LNCAP (cell line): Measurements from ENCODE around the gene SIRPG.

Experiments used
- TF ChIP-seq, protein P1 (sequence below): fragments of 450-650 bp; IDR thresholded peaks from 2 replicates; pipeline ENCODE4 v1.5.1; 2017; ENCODE audit warnings: mild to moderate bottlenecking

Gene SIRPG

DNA sequence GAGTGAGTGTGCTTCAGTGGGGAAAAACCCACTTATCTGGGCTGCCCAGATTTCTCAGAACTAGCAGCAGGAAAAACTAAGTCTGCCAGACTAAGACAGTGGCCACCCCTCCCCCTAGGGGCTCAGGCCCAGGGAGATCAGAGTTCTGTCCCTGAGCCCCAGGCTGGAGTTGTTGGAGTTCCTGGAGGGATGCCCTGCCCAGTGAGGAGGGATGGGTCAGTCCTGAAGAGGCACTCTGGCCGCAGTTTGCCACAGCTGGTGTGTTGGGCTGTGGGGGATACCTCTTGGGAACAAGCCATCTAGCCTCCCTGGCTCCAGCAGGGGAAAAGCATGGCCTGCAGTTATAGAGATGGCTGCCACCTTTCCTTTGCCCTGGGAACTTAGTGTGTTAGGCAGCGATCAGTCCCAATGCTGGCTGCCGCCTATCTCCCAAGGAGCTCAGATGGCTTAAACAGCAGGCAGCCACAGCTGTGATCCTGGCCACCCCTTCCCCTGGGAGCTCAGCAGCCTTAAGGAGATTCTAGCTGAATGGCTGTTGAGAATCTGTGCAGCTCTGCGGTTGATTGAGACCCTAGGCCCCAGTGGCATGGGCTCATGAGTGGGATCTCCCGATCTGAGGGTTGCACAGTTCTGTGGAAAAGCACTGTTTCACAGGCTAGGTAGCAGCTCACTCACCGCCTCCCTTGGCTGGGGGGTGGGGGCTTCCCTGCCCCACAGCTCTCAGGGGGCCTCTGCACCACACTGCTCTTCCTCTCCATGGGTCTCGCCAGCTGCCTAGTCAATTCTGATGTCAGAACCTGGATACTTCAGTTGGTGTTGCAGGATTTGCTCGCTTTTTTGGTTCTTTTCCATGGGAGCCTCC lies 13.2 kb downstream of the SIRPG start:
- TF ChIP-seq, protein P1, sequence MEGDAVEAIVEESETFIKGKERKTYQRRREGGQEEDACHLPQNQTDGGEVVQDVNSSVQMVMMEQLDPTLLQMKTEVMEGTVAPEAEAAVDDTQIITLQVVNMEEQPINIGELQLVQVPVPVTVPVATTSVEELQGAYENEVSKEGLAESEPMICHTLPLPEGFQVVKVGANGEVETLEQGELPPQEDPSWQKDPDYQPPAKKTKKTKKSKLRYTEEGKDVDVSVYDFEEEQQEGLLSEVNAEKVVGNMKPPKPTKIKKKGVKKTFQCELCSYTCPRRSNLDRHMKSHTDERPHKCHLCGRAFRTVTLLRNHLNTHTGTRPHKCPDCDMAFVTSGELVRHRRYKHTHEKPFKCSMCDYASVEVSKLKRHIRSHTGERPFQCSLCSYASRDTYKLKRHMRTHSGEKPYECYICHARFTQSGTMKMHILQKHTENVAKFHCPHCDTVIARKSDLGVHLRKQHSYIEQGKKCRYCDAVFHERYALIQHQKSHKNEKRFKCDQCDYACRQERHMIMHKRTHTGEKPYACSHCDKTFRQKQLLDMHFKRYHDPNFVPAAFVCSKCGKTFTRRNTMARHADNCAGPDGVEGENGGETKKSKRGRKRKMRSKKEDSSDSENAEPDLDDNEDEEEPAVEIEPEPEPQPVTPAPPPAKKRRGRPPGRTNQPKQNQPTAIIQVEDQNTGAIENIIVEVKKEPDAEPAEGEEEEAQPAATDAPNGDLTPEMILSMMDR: no peak

GRCh38 chr20:1637755-1638154 lies 19.8 kb downstream of the SIRPG start:
- TF ChIP-seq, protein P1: no peak

- TF ChIP-seq, protein P1: no peak
Observed at GRCh38 chr20:1637226-1637625, 20.4 kb downstream of the SIRPG start.

GRCh38 chr20:1636621-1637020 lies 21.0 kb downstream of the SIRPG start:
- TF ChIP-seq, protein P1: no peak

DNA sequence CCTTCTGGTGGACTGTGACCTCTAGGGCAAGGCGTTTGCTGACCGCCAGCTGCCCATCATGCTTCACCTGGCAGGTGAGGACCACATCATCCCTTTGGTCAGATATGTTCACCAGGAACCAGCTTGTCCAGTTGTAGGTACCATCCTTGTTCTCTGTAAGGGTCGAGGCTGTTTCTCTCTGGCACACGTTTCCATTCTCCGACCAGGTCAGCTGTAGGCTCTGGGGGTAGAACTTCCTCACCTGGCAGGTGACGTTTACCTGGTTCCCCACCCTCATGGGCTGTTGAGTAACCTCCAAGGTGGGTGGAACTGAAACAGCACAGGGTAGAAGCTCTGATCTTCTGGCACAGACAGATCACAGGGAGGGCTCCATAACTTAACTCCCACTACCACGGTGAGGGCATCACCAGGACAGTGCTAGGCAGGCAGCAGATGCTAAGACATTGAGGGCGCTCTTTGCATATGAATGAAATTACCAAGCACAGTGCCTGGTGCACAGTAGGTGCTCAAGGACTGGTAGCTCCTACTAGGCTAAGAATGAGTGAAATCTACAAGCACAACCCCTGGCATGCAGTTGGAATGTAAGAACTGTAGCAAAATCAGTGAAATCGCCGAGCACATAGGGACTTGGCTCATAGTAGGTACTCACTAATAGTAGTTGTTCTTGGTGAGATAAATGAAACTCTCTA lies 22.1 kb downstream of the SIRPG start:
- TF ChIP-seq, protein P1: no peak

DNA sequence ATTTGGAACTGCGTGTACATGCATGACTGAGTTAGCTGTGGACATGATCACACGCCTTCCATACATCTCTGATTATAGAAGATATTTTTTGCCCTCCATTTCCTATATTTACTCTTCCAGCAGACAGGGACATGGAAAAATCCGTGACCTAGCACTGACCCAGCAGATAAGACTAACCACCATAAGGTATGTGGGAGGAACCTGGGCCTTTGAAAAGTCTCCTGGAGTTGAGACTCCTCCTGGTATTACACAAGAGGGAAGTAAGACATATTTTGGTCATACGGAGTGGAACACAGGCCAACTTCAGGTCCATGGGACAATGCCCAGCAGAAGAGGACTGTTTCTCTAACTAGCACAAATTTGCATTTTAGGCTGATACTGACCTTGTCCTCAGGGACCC lies 24.0 kb downstream of the SIRPG start:
- TF ChIP-seq, protein P1: no peak

DNA sequence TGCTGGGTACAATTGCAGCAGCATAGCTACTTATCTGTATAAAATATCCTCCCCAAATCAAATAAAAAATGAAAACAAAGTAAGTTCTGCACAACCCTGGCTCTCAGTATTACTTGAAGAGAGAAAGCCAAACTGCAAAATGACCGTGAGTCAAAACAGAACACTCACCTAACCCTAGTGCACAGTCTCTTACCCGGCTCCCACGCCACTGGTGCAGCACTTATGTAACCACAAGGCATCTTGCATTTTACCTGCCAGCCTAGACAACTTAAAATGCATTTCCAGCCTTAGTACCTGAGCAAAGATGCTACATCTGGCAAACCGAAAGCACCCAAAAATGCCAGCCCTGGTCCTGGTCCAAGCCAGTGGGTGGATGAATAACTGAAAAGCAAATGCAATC lies 25.4 kb downstream of the SIRPG start:
- TF ChIP-seq, protein P1: no peak
